HG03280 (cell line): Measurements from ENCODE around the gene GVQW3.
"Not testable (repeated sequence)": the region's sequence is repeated elsewhere in the genome, so short reads cannot be mapped to it uniquely, and the experiment has no call there.

Source experiments
- ATAC-seq: cut with Tn5 transposase; IDR thresholded peaks from one replicate; pipeline ENCODE4 v1.9.1; 2021; ENCODE audit warnings: mild to moderate bottlenecking, moderate library complexity; ENCODE audit not compliant: unreplicated experiment

Gene GVQW3

DNA sequence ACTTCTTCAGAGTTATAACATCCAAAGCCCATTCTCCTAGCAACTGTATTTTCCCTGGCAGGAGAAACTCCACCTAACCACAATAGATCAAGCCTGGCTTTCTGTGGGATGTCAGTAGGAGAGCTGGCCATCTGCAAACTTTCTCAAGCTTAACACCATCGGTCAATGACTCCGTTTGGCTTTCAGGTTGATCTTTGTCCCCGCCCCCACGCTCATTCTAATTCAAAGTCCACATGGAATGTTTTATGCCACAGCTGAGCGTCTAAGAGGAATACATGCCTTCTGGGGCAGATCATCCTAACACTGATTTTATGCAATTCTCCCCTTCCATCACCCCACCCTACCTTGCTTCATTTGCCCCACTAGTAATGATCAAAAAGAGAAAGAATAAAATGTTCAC, 4.8 kb downstream of the GVQW3 start:
- no peak for ATAC-seq

DNA sequence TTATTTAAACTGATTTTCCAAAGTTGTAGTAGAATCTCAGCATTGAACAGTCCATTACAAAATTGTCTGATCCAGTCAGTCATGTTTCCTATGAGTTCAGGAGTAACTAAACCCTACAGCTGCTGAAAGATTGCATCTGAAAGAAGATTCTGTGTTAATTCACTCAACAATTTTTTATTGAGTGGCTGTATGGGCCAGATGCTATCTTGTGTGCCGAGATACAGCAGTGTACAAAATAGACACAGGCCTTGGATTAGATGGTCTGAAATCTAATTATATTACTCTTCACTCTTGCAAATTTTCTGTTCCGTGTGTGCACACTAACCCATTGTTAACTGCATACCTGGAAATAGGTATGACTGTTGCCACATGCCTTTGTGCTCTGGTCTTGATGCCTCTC, 7.3 kb downstream of the GVQW3 start:
- ATAC-seq = no peak

DNA sequence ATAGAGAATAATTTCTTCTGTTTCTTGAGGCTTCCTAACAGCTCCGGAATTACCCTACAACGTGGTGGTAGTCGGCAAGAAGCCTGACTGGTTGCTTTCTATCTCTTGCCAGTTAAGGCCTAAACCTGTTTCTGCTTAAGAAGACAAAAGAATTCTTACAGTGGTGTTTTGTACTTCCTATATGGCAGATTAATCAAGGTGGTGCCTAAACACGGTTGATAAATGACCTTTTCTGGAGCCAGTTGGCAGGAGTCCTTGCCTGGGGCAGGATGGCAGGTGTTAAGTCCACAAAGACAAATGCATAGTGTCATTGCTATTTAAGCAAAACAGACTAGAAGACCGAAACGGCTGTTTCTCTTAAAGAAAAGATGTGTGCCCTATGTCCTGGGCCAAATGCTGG, 9.9 kb downstream of the GVQW3 start:
- no peak for ATAC-seq

DNA sequence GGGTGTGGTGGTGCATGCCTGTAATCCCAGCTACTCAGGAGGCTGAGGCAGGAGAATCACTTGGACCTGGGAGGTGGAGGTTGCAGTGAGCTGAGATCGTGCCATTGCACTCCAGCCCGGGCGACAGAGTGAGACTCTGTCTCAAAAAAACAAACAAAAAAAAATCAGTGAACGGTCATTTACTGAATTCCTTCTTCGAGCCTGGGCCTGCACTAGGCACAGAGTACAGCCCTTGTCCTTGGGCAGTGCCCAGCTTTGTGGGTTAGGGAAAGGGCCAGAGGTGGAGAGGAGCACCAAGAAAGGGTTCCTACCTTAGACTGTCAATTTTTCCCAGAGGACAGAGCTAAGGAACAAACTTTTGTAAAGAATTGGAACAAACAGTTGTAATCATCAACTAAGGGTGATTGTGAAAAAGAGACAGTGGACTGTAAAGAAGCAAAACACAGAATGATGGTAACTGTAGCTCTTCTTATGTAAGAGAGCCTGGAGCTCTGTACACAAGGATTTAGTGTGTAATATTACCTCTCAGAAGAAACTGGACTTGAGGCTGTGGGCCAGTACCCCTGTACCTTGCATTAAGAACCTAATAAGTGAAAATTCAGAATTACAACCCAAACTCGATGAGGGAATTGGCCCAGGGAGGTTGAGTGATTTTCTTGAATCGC, 10.8 kb downstream of the GVQW3 start:
- no peak for ATAC-seq

DNA sequence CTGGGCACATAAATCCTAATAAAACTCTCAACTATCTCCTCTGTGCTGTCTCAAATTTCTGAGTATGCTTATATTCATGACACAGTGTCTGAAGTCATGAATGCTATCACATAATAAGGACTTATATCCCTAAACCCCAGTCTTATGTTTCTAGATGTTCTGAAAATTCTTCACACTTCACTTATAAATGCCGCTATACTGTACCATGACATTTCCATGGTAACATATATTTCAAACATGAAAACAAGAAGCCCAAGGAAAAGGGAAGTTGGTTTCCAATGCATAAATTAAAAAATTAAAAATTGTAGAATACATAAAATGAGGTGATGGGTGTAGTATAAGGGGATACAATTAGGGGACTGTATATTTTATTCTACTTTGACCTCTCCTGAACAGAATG, 11.7 kb downstream of the GVQW3 start:
- no peak for ATAC-seq

DNA sequence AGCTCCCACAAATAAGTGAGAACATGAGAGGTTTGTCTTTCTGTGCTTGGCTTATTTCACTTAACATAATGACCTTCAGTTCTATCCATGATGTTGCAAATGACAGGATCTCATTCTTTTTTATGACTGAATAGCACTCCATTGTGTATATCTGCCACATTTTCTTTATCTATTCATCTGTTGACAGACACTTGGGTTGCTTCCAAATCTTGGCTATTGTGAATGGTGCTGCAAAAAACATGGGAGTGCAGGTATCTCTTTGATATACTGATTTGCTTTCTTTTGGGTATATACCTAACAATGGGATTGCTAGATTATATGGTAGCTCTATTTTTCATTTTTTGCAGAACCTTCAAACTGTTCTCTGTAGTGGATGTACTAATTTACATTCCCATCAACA, 13.3 kb downstream of the GVQW3 start:
- ATAC-seq = no peak

DNA sequence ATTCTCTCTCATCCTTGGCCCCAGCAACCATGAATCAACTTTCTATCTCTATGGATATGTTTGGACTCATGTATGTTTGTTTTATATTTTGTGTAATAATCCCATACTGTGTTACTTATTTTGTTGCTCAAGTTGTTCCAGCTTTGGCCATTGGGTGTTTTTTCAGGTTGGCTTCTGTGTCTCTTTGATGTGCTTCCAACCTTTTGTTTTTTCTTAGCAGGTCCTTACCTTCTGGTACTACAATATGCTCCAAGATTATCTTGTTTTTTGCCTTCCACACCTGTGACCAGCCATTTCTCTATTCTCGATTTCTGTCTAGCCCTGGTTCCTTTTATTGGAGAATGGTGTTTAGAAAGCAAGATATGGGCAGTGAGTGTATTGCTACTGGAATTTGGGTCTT, 14.2 kb downstream of the GVQW3 start:
- ATAC-seq = no peak

DNA sequence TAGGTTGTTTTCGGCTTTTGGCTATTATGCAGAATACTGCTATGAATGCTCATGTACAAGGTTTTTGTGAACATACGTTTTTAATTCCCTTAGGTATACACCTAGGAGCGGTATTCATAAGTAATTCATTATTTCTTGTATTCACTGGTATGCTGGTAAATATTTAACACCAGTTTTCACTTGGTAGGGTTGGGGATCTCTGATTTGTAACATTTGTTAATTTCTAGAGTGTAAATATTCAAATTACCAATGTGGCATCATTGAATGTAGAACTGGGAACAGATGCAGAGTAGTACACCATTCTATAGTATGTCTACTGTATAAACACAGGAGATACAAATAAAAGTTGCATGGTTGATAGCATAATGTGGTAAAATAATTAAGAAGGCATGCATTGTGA, 16.3 kb downstream of the GVQW3 start:
- ATAC-seq = no peak

DNA sequence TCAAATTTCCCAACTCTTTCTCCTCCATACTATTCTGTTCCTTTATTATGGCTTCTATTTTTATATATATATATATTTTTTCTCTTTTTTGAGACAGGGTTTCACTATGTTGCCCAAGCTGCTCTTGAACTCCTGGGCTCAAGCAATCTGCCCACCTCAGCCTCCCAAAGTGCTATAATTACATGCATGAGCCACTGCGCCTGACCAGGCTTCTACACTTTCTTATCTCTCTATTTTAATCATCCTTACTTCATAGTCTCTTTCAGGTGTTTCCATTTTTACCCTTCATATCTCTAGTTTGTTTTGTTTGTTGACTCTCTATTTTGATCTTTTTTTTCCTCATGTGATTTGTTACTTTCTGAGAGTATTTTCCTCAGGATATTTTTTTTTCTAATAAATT, 19.8 kb downstream of the GVQW3 start:
- ATAC-seq = no peak

DNA sequence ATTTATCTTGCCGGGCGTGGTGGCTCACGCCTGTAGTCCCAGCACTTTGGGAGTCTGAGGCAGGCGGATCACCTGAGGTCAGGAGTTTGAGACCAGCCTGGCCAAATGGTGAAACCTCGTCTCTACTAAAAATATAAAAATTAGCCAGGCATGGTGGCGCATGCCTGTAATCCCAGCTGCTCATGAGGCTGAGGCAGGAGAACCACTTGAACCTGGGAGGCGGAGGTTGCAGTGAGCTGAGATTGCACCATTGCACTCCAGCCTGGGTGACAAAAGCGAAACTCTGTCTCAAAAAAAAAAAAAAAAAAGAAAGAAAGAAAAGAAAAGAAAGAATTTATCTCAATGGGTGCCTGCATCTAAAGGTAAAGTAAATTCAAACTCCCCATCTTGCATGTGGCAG, 20.4 kb downstream of the GVQW3 start:
- not testable (repeated sequence) for ATAC-seq

DNA sequence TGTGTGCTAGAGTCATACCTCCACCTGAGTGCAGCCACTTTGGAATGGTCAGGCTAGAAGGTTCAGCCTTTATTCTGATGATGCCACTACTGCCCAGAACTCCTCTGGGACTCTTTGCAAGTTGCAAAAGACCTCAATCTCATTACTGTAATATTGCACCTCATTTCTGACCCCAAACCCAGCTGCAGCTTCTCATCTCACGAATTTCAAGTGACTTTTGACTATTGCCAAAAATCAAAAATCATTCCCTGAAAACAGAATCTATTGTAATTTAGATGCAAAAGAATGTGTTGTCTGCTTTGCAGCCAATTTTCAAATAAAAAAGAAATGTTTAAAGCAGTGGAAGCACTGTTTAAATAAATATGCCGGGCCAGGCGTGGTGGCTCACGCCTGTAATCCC, 25.2 kb downstream of the GVQW3 start:
- ATAC-seq = no peak

DNA sequence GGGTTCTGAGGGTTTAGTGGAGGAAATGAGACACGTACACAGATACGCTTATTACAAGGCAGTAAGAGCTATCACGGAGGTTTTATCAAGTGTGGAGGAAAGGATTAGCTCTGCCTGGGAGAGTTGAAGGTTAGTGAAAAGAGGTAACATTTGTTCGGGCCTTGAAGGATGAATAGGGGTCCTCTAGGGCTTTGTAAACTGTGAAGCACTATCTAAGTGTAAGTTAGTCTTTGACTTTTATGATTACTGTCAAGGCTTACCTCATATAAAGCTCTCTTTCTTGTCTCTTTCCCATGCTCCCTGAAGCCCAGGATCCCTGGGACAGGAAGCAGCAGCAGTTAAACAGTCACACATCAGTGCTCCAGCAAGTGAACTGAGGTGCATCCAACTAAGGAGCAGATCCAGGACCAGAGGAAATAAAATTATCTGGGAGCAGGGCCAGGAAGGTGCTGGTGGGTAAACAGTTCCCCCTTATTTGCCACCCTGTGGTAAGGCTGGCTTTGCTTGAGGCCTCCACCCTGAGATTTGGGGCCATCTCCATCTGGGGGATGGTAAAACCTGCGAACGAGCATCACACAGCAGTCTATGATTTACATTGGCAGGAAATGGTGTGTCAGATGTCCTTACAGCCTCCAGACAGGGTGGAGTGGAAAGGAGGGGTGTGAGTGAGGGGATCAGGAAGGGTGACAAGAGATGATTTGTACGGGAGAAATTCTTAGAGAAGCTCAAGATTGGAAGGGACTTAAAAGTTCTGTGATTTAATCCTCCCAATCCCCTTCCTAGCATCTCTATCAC, 27.2 kb downstream of the GVQW3 start:
- ATAC-seq = no peak

DNA sequence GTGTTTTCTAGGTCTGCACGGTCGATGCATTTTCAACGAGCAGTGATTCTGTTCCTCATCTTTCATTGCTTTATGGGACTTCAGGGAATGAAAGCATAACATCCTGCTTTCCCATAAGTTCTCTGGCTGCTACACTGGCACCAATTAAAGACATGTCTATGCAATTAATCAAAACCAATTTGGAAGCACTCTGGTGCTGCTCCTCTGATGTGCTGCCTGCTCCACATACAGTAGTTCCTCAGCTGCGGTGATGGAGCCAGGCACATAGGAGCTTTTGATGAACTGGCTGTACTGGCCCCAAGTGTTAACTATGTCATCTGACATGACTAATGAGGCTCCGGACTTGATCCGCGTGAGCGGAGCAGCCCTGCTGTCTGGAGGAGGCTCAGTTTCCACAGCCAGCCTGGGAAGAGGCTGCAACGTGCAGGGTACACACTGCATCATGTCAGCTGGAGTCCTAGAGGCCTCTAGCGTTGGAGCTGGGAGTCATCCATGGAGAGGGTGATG, 29.8 kb downstream of the GVQW3 start:
- no peak for ATAC-seq

DNA sequence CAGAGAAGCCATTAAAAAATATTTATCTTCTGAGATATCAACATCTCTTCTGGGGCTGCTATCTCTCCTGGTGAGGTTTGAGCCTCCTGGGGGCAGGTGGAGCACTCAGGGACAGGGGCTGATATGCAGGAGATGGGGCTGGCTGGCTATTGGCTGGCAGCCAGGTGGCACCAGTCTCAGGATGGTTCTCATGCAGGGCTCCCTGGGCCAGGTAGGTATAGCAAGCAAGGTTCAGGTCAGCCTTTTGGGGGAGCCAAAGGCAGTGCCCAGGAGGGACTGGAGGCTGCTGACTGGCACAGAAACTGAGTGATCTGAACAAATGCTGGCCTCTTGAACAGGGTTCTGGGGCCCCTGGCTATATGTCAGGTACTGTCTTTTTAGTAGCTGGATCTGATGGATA, 34.0 kb downstream of the GVQW3 start:
- ATAC-seq = no peak

DNA sequence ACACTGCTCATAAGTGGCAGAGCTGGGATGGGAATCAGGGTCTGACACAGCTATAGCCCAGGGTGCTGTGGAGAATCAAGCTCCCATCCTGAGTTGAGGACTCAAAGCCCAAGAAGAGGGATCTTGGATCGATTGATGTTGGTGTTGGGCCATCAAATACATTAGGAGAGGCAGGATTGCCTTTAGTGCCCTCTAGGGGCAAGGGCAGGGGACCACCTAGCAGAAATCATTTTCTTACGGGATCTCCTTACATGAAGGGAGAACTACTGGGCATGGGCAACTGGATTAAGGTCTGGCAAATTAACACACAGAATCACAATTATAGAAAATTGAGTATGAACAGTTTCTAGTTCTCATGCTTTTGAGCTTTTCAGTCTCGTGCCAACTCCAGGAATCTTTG, 38.8 kb downstream of the GVQW3 start:
- ATAC-seq = no peak

DNA sequence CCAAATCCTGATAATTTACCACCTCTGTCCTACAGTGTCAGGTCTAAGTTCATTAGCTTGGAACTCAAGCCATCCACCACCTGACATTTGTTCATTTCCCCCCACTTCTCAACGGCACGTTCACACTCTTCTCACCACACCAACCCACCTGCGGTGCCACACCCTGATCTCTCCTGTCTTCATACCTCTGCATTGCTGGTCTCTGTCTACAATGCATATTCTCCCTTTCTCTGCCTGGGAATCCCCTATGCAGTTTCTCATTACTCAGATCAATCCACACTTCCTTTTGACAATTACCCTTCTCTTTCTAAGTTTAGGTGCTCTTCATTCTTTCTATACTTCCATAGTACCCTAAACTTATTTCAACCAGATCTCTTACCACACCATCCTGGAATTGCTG, 43.3 kb downstream of the GVQW3 start:
- ATAC-seq = no peak

DNA sequence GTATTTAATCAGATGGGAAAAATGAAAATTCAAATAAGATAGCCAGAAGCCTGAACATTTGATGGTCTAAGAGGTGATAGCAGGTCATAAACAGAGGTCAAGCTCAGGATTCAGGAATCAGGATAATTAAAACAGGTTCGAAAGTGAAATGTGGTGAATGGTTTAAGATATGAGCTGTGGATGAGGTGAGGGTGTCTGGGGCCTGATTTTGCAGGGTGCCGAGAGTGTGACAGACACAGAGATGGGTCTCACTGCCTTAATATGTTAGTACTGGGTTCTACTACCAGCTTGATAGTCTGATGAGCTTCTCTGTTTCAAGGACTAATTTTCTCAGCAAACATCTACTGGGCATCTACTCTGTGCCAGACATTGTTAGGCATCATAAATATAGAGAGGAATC, 43.8 kb downstream of the GVQW3 start:
- no peak for ATAC-seq

DNA sequence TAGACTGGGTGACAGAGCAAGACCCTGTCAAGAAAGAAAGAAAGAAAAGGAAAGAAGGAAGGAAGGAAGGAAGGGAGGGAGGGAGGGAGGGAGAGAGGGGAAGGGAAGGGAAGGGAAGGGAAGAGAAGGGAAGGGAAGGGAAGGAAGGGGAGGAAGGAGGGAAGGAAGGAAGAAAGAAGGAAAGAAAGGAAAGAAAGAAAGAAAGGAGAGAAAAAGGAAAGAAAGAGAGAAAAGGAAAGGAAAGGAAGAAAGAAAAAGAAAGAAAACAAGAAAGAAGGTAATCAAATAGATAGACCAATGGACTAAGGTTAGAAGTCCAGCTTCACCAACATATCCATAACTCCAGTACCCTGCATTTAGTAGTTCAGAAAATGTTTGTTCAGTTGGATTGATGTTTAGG, 45.5 kb downstream of the GVQW3 start:
- no peak for ATAC-seq

DNA sequence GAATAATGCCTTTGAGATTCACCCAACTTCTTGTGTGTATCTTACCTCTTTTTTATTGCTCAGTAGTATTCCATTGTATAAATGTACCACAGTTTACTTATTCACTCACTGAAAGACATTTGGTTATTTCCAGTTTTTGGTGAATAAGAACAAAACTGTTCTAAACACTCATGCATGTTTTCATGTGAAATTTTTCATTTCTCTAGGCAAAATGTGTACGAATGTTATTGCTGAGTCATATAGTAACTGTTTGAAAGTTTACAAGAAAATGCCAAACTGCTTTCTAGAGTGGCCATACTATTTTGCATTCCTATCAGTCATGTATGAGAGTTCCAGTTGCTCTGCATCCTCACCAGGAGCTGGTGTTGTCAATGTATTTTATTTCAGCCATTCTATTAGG, 54.9 kb downstream of the GVQW3 start:
- ATAC-seq = no peak

DNA sequence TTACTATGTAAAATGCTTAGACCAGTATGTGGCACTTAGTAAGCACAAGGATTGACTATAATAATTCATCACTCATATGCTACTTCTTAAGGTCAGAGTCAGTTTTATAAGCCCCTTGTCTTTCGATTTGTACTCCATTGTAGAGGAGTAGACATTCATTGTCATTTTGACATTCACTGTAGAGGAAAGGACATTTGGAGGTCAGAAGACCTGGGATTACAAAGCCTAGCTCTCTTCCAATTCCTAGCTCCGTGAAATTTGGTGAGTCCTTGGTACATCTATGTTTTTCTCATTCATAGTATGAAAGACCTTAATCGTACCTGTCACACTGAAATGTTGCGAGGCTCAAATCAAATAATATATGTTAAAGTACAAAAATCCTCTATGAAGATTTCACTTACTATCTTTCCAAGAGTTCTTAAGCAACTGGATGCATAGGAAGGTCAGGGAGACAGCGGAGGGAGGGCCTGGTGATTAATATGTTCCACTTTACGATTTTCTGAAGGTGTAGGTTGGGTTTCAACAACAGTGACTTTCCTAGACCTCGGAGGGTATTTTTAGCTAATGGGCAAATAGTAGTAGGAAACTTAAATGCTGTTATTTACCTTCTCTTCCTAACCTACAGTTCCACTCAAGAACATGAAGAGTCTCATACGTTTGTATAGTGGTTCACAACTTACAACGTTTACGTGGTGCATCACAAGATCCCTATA, 62.3 kb downstream of the GVQW3 start:
- no peak for ATAC-seq

DNA sequence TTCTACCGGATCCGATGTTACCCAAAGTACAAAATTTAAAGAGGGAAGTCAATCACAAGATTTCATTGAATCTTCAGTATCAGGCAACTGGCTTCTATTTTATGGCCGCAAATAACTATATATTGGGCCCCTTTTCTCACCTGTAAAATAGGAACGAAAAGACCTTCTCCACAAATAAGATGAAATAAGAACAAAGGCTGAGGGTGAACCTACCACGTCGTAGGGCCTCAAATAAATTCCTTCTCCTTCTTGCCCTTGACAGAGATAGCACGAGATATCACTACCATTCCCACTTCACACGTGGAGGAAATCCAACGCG, 62.9 kb downstream of the GVQW3 start:
- no peak for ATAC-seq
